Activated CD4-positive, alpha-beta T cell treated with anti-CD3 and anti-CD28 coated beads, Interleukin-2, Interleukin-6, amounts not matched to agents 100 ng/mL and 50 ng/mL, durations not matched to agents 16 hours and 8 hours (primary cell): ENCODE data around the gene NFASC.
A peak's percentile ranks its signal among the peaks of the same experiment; 100 is the strongest.

ENCODE experiments used
- DNase-seq: peaks from one replicate; pipeline ENCODE4 v3.0.0-alpha.2; 2020

Gene NFASC

GRCh38 chr1:204929487-204930154, 59.0 kb downstream of the NFASC start:
- DNase-seq, result no peak

GRCh38 chr1:204930155-204930523, 59.5 kb downstream of the NFASC start:
- no peak for DNase-seq

GRCh38 chr1:204931313-204931712, 60.7 kb downstream of the NFASC start:
- no peak for DNase-seq

DNA sequence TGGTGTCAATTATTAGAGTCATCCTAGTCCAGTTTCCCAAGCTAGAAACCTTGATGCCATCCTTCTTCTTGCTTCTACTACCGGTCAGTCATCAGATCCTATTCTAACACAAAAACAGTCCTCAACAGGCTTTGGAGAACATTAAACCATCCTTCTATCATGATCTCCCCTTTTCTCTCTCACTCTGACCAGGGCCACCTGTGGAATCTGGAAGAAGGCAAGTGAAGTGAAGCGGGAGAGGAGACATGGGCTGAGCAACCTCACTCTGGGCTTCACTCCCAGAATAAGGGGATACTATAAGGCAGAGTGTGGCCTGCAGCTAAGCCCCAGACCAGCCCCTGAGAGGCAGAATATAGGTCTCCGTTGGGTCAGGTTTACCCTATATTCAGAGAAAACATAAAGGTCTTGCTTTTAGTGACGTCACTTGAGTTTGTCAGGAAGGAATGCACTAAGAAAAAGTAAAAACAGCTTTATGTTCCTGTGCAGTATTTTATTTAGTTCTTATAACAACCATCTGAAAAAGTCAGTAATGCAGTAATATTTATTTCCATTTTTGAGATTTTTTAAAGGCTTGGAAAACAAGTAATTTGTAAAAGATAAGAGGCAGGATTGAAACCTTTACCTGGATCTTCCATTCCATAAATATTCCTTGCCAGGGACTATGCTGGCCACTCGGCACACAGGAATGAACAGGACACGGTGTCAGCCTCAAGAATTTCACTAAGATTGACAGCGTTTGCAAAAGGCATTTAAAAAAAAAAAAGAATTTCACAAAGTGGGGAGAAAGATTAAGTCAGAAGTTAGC, 61.3 kb downstream of the NFASC start:
- no peak for DNase-seq

DNA sequence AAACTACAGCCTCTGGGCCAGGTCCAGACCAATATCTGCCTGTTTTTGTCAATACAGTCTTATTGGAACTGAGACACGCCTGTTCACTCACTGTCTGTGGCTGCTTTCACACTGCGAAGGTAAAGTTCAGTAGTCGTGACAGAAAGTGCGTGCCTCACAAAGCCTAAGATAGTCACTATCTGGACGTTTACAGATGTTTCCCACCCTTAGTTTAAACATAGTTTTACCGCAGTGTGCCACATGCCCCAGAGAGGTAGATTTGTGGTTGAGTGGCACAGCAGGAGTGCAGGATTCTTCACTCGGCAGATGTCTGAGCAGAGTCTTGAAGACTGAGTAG, 61.9 kb downstream of the NFASC start:
- no peak for DNase-seq

DNA sequence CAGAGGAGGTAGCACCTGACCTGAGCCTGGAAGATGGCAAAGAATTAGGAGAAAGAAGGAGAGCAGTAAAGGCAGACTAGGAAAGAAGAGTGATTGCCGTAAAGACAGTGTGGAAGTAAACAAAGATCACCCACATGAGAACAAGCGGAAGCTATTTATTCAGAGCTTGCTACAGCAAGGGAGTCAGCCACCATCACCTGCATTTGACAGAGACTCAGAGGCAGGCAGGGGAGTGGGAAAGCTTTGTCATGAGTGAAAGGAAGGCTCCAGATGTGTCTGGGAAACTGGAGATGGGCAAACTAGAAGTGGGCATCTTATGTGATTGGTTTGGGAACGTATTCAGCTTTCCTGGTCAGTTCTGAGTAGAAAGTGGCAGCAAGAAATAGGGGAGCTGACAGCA, 64.5 kb downstream of the NFASC start:
- no peak for DNase-seq

GRCh38 chr1:204936765-204937164, 66.1 kb downstream of the NFASC start:
- no peak for DNase-seq

DNA sequence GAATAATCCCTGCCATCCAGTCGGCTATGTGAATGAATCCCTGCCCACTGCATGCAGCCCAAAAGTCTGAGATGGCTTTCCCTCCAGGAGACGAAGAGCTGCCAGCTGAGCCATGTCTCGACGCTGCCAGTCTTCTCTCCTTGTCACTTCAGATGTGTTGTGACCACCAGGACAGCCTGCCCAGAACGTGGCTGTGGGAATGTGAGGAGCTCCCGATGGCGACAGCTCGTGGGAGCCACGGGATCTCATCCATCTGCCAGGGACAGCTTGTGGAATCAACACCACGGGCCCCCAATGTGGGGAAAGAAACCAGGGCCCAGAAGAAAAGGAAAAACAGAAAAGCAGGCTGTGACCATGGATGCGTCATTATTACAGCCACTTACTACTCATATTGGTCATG, 67.2 kb downstream of the NFASC start:
- no peak for DNase-seq

DNA sequence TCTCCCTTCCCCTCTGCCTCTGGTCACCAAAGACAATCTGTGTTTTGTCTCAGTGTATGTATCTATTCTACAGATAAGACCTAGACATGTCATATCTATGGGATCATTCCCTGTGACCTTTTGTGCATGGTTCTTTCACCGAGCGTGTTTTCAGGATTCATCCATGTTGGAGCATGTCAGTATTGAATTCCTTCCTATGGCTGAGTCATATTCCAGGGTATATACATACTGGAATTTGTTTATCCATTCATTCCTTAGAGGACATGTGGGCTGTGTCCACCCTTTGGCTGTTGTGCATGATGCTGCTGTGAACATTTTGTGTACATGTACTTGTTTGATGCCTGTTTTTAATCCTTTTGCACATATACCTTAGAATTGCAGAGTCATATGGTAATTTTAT, 69.9 kb downstream of the NFASC start:
- no peak for DNase-seq

GRCh38 chr1:204941421-204942338, 71.0 kb downstream of the NFASC start:
- DNase-seq, result peak; percentile 62

GRCh38 chr1:204943495-204943894, 72.8 kb downstream of the NFASC start:
- DNase-seq, result no peak

GRCh38 chr1:204944662-204945061, 74.0 kb downstream of the NFASC start:
- no peak for DNase-seq

- no peak for DNase-seq
These were observed 74.9 kb downstream of the NFASC start for GRCh38 chr1:204945565-204945977.

DNA sequence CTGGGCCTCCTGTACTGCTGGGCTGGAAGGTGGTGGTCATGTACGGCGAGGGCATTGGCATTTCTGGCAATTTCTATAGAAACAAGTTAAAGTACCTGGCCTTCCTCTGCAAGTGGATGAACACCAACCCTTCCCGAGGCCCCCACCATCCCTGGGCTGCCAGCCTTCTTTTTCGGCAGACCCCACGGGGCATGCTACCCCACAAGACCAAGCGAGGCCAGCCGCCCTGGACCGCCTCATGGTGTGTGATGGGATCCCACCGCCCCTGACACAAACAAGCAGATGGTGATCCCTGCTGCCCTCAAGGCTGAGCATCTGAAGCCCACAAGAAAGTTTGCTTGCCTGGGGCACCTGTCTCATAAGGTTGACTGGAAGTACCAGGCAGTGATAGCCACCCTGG, 76.0 kb downstream of the NFASC start:
- DNase-seq, result no peak

DNA sequence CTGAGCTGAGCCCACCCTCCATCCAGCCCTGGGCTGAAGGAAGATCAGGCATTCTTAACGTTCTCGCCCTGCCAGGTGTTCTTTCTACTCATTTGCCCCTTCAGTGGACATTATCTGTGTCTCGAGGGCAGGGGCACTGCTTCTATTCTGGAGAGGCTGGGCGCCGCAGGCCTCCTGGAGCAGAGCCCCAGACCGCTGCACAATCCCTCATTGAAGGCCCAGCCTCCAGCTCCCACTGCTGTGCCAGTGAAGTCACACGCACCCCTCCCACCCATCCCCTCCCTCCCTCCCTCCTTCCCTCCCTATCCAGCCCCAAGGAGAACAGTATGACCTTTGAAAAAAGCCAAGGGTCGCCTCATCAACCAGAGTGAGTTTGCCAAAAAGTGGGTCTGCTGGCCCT, 76.7 kb downstream of the NFASC start:
- DNase-seq, result no peak

- no peak for DNase-seq
These were observed 77.1 kb downstream of the NFASC start for GRCh38 chr1:204947747-204948146.

- DNase-seq, result no peak
These were observed 79.8 kb downstream of the NFASC start for GRCh38 chr1:204950353-204951001.

GRCh38 chr1:204958317-204959307, 88.0 kb downstream of the NFASC start:
- no peak for DNase-seq

GRCh38 chr1:204959374-204959773, 88.7 kb downstream of the NFASC start:
- DNase-seq, result no peak

DNA sequence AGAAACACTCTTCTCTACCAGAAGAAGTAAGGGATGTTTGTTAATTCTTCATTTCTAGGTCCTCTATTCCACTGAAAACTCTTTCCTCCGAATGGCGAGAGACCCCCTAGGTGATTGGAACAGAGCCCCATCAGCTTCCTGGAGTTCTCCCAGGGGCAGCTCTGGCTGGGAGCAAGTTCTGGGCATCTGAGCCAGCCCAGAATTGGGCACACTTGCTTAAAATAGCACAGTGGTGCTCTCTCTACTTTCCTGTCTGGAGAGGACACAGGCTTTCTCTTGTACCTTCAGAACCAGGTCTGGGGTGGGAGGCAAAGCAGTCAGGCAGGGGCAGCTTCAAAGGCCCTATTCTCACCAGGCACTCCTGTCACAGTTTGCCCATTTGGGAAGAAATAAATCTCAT, 89.2 kb downstream of the NFASC start:
- DNase-seq, result no peak

- DNase-seq, result no peak
These were observed 89.9 kb downstream of the NFASC start for GRCh38 chr1:204960306-204961125.
